GM19099 (cell line): ENCODE measurements around the gene LRRN3.

ENCODE experiments used
- POLR2A ChIP-seq: IDR thresholded peaks from 3 replicates; pipeline ENCODE4 v1.6.1; 2011; ENCODE audit warnings: low read depth; ENCODE audit not compliant: insufficient read length; ENCODE audit errors: extremely low read depth

LRRN3 gene

DNA sequence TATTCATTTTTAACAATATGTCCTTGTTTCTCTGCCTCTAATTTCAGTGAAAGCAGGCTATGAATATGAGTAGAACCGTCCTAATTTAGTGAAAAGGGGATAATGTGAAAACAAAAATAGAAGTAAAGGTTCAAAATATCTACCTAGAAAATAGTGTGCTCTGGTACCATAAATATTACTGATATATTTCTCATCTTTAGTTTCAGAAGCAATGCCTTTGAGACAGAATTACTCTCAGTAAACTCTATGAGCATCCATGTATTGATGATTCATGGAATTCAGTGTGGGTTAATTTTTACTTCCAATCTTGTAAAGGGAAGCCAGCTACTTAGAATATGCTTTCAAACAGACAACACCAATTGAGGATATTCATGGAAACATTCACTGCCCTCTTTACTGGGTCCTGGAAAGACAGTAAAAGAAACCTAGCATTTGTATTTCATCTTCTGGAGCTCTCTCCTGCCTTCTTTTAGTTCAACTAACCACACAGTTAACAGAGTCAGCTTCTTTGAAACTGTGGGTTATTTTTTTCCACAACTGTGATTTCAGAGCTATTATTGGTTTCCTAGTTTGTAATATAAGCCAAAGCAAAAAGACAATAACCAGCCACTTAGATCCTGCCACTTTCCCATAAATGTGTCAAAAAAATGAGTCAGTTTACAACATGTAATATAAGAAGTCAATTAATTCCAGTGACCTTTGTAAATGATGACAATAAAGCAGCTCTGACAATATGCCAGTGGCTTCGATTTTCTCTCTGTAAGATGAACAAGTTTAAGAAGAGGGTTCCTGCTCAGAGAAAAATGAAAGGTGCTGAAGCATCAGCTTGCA, 1.7 kb downstream of the LRRN3 start:
- TF ChIP-seq POLR2A, result no peak

DNA sequence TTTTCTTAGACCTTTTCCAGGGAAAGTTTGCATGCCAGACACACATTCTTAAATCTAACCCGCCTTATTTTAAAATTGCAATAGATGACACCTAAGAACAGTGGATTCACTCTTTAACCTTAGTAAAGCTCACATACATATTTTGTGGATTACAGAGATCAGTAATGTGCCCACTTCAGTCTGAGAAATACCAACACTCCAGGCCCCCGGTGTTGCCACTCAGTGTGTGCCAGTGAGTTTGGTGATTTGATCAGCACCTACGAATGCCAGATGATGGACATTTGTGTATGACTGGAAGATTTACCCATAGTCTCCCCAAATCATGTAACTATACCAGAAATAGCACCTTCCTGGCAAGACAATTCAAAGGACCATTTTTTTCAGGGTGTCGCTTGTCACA, 2.6 kb downstream of the LRRN3 start:
- TF ChIP-seq POLR2A, result no peak

DNA sequence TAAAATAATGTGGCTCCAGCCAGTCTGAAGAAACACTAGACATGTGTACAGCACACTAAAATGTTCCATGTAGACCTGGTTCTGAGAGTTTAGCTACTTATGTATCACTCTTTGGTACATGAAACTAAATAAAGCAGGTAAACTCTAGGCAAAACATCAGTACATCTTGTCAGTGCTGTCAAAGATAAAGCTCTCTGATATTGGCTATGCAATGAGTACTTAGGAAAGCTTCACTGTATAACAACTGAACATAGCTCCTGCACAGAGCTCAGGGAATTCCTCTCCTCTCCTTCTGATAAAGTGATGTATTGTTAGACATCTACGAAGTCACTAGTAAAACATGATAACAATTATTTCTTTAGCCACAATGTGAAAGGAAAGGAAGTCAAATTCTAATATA, 3.5 kb downstream of the LRRN3 start:
- no peak for TF ChIP-seq POLR2A

DNA sequence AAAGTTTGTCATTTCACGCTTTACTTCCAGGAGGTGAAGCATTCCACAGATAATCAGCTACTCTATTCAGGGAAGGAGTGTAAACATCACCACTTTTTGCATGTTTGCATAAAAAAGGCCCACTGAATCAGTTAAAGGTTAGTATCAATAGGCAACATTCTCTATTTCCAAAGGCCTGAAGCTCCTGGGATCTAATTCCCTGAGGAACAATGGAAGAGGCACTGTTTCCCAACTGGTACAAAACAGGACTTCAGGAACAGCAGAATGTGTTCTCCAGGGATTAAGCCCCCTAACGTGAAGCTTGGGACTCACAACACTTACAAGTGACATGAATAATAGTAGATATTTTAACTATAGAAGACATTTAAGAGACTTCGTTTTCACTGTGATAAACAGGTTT, 6.1 kb downstream of the LRRN3 start:
- TF ChIP-seq POLR2A, result no peak

DNA sequence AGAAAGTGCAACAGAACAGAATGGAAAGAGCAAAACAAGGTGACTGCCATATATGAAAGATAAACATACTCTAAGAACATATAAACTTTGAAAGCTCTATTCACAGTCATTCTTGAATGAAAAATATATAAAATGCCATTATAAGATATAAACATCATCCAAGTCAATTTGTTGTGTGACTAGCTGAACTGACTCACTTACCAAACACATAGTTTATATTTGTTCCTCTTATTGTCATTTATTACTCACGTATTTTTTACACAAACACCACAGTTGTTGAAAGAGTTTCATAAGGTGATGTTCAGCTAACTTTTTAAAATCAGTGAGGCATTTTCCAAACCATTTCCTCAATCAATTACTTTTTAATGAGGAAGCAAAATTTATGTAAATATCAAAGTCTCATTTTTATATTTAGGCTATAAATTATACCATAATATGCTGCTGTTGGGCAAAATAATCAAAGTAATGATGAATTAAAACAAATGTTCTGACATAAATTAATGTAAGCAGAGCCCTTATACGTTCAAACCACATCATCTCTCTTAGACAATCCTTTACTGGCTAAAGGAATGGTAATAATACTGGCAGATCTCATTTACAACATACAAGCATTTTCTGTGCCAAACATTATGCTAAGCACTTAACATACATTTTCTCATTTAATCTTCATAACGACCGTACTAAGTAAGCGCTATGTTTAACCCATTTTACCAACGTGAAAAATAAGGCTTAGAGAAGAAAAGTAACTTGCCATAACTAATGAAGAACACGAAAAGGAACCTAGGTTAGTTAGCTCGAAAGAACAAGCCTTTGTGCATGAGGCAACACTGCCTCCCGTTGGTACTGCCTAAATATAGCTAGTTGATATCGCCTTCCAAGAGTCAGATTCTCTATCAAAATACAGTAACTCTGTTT, 7.3 kb downstream of the LRRN3 start:
- TF ChIP-seq POLR2A, result no peak

DNA sequence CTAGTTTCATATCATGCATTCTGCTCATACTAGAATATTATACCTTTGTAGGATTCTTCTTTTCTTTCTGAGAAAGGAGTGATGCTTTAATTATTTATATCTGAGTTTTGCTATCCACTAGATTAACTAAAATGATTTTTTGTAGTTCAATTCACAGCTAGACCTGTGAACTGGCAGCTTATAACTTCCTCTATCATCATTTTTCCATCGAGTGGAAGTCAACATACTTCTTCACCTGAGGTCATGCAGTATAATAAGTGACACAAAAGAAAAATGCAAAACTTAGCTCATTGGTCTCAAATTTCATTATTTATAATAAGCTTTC, 8.0 kb downstream of the LRRN3 start:
- TF ChIP-seq POLR2A, result no peak

DNA sequence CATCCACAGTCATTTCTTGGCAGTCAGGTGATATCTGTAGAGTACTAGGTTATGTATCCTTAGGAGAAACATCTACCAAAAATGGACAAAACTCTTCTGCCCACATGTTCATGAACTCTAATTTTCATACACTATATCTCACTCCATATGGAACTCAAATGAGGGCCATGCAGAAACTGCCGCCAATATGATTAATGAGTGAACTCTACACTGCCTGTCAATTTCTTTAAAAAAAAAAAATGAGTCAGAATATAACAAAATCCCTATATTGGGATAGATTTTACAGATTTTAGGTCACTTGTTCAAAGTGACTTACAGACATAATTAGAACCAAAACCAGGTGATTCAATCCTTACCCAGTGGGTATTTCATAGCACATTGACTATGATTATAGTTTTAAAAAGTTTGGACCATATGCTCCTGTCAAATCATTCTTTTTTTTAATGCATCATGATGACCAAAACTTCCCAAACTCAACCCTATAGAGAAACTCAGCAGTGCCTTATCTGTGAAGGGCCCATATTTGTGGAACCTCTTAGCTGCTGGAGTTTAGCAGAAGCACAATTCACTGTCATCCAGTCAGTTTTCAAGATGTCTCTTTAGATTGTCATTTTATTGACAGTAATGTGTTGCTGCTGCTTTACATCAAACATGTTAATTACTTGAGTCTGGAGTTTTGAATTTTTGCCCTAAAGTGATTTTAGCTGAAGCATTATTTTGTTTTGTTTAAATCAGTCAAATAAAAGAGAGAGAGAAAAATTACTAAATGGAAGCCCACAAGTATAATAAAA, 11.1 kb downstream of the LRRN3 start:
- no peak for TF ChIP-seq POLR2A

DNA sequence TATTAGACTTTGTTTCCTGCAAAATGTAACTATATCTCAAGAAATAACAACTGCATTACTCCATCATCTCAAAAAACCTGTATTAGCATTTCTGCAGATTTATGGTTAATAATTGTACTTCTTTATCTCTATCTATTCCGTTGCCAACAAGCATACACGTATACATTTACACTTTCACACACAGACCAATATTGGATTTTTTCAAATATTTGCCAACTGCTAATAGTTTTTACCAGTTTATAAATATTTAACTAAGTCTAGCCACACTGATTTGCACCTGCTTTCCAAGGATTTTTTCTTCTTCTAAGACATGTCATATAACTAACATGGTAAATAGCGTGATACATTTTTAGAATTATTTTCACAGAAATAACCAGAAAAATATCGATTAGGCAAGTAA, 12.2 kb downstream of the LRRN3 start:
- TF ChIP-seq POLR2A, result no peak

DNA sequence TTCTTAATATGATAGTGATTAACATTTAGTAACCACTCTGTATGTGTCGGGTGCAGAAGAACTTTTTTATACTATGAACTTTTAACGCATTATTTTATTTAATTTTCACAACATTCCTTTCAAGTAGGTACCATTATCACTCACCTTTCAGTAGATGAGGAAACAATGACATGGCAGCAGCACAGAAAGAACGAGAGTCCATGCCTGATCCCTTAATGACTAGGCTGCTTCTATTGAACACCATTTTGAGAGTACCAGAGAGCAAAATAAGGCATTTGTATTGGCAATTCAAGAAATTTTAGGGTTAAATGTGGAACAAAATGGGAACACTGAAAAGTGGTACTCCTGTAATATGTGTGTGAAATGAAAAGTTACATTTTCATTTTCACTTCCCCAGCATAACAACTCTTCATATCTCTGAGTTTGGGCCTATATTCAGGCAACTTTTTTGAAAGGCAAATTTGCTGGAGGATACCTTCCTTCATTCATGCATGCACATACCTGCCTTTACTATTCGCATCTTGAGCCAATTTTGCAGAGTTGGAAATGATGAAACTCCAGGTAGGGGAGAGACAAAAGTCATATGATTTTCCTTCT, 12.8 kb downstream of the LRRN3 start:
- TF ChIP-seq POLR2A, result no peak

DNA sequence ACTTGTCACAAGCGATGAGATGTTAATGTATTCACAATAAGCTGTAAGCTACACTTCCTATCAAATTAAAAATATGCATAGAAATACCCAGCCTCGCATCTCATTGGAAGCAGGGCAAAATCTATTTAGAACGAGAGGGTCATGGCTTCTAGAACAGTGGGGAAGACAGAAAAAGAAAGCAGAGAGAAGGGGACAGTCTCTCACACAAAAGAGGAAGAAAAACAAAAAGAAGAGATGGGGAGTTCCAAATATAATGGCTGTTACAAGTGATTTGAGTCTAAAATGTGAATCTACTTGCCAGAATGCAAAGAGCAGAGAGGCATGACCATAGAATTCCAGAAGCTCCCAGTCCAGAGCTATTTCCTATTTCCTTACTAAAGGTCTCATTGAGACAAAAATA, 13.8 kb downstream of the LRRN3 start:
- TF ChIP-seq POLR2A, result no peak

DNA sequence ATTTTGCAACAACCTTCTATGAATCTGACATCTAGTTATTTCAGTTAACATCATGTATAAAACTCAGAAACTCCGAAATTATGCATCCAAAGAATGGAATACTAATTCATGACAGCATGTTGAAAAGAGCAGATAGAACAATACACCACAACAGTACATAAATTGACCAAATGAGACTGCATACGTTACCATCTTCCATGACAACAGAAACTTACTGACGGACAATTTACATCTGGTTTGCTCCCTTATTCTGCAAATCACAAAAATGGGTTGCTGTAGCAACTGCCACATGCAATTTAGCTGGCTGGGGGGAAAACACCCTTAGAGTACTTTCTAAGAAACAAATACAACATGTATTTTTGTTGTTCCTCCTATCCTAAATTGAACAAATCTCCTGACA, 14.3 kb downstream of the LRRN3 start:
- TF ChIP-seq POLR2A, result no peak

DNA sequence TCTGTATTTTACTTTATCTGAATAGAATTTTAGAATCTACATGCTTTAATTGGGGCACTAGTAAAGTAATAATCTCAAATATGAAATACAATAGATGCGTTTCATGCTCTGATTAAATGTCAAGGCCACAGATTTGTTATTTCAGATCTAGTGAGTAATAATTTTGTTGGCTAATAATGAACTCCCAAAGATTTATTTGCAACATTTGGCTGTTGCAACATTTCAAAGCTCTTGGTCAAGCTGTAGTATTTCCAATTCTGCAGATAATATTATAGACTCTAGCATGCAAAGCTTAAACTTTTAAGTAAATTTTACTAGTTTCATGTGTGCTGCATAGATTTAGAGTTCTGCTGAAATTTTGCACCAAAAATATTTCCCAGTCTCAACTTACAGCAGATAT, 16.7 kb downstream of the LRRN3 start:
- TF ChIP-seq POLR2A, result no peak

DNA sequence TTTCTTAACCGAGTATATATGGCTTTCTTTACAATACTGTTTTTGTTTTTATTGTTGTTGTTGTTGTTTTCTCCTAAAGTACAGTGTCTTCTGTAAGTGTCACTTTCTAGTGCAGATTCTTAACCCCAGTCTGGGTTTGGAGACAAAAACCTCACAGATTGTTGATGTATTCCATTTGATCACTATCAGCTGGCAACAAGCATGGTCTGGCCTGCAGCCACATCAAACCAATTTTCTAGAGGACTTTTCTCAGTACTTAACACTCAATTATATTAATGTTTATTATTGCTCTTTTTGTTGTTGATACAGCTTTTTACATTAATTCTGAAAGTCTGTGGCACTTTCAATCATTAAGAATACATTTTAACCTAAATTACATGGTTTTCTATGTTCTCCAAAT, 17.1 kb downstream of the LRRN3 start:
- no peak for TF ChIP-seq POLR2A

DNA sequence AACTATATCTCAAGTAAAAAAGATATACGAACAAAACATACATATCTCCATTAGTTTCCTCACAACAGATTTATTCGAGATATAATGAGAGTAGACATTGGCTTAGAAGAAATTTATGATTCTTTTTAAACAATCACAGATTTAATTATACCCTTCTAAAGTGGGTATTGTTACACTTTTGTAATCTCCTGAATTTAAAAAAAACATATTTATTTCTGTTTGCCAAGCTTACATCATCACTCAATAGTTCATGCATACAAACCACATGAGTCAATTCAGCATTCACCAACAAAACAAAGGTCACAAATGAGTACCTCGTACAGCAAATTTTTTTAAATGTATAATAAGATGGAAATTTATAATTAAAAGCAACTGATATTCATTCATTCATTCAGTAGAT, 17.6 kb downstream of the LRRN3 start:
- no peak for TF ChIP-seq POLR2A

DNA sequence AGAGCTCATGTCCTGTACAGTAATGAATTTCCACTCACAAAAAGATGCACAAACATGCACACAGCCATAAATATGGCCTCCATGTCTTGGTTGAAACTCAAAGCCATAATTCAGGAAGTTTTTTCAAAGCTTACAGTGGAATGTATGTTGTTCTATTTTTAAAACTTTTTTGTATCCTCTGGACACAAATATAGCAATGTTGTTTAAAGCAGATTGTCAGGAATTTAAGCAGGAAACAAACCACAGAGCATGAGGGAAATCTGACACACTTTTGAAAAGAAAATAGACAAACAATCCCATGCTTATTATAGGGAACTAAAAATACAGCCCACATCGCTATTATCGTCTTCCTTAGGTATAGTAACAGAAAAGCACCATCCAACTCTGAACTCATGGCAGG, 21.5 kb downstream of the LRRN3 start:
- no peak for TF ChIP-seq POLR2A
